ENCODE data around the gene CALHM5.

DNA sequence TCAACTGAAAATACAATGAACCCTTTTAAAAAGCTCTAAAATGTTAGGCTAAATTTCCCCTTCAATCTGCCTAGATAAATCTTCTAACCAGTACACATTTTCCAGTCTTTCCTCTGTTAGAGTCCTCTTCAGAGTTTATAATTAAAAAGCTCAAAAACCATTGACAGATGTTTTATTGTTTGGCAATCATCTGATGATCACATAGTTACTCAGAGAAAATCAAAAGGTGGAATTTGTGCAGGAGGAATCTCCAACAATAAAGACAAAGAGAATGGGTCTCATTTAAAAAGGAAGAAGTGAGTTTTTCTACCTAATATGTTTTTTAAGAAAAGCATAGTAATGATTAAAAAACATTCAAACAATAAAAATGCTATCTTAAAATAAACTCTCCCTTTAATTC is 31.0 kb downstream of the CALHM5 start:
- TF ChIP-seq PRDM1 (tag by site-specific recombination; IDR thresholded peaks at IDR 0.05), result no peak
- TF ChIP-seq, protein P1, sequence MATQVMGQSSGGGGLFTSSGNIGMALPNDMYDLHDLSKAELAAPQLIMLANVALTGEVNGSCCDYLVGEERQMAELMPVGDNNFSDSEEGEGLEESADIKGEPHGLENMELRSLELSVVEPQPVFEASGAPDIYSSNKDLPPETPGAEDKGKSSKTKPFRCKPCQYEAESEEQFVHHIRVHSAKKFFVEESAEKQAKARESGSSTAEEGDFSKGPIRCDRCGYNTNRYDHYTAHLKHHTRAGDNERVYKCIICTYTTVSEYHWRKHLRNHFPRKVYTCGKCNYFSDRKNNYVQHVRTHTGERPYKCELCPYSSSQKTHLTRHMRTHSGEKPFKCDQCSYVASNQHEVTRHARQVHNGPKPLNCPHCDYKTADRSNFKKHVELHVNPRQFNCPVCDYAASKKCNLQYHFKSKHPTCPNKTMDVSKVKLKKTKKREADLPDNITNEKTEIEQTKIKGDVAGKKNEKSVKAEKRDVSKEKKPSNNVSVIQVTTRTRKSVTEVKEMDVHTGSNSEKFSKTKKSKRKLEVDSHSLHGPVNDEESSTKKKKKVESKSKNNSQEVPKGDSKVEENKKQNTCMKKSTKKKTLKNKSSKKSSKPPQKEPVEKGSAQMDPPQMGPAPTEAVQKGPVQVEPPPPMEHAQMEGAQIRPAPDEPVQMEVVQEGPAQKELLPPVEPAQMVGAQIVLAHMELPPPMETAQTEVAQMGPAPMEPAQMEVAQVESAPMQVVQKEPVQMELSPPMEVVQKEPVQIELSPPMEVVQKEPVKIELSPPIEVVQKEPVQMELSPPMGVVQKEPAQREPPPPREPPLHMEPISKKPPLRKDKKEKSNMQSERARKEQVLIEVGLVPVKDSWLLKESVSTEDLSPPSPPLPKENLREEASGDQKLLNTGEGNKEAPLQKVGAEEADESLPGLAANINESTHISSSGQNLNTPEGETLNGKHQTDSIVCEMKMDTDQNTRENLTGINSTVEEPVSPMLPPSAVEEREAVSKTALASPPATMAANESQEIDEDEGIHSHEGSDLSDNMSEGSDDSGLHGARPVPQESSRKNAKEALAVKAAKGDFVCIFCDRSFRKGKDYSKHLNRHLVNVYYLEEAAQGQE (tag by site-specific recombination; IDR thresholded peaks at IDR 0.05), result no peak
- TF ChIP-seq, protein P2, sequence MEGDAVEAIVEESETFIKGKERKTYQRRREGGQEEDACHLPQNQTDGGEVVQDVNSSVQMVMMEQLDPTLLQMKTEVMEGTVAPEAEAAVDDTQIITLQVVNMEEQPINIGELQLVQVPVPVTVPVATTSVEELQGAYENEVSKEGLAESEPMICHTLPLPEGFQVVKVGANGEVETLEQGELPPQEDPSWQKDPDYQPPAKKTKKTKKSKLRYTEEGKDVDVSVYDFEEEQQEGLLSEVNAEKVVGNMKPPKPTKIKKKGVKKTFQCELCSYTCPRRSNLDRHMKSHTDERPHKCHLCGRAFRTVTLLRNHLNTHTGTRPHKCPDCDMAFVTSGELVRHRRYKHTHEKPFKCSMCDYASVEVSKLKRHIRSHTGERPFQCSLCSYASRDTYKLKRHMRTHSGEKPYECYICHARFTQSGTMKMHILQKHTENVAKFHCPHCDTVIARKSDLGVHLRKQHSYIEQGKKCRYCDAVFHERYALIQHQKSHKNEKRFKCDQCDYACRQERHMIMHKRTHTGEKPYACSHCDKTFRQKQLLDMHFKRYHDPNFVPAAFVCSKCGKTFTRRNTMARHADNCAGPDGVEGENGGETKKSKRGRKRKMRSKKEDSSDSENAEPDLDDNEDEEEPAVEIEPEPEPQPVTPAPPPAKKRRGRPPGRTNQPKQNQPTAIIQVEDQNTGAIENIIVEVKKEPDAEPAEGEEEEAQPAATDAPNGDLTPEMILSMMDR (tag by site-specific recombination; IDR thresholded peaks at IDR 0.05), result no peak
- TF ChIP-seq, protein P3, sequence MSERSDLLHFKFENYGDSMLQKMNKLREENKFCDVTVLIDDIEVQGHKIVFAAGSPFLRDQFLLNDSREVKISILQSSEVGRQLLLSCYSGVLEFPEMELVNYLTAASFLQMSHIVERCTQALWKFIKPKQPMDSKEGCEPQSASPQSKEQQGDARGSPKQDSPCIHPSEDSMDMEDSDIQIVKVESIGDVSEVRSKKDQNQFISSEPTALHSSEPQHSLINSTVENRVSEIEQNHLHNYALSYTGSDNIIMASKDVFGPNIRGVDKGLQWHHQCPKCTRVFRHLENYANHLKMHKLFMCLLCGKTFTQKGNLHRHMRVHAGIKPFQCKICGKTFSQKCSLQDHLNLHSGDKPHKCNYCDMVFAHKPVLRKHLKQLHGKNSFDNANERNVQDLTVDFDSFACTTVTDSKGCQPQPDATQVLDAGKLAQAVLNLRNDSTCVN (tag by site-specific recombination; optimal IDR thresholded peaks at IDR 0.05), result no peak
- TF ChIP-seq SETDB1 (IDR thresholded peaks at IDR 0.05; ENCODE audit: insufficient read length, low read length), result no peak
- TF ChIP-seq HOXA7 (CRISPR knock-in tag; IDR thresholded peaks at IDR 0.05; ENCODE audit: borderline replicate concordance), result no peak
- no peak for TF ChIP-seq MEIS1 (CRISPR knock-in tag; IDR thresholded peaks at IDR 0.05; ENCODE audit: borderline replicate concordance)
